Cardiac ventricle fibroblast (primary cell): ENCODE data around the gene ARSB. TPM values are rescaled to one million over a fixed set of nuclear protein-coding genes. Genes with fewer than 3 reads are reported as not detected.

Experiments used
- total RNA-seq: library from RNA; depleted of rRNA; stranded (reverse); fragments of >200 nt; gene quantifications from 2 replicates; pipeline ENCODE4 v1.2.3, GENCODE V29; 2015

ARSB gene
- total RNA-seq = 14.1 and 15.0 TPM in 2 replicates

DNA sequence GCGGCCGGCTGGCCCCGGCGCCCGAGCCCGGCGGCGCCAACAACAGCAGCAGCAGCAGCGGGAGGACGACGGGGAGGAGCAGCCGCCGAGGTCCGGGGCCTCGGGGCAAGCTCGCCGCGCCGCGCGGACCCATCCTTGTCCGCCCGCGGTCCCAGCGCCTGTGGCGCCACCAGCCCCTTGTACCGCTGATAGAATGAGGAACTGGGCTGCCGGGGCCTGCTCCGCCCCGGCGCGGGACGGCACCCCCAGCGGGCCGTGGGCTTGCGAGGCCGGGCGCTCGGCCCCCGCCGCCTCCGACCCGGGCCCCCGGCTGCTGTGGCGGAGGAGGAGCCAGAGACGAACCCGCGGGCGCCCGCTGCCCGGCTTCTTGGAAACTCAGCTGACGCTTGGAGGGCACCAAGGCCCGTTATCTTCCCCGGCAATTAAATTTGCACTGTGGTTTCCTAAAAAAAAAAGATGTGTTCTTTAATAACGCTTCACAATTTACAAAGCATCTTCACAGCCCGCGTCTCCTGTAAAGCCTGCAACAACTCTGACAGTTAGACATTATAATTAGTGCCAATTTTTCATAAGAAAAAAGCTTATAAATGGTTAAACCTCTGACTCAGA, at the start of gene ARSB:
Gene ARSB (minus strand): TSS at position 195 of the 609 bp plus-strand sequence. CDS start 62 bp downstream, at position 133.

Other genes with a start within 250 kb of the ARSB start
- gene DMGDH, start 84.4 kb upstream of the ARSB start, total RNA-seq = 1.1 and 2.2 TPM in 2 replicates
- gene BHMT2, start 84.5 kb upstream of the ARSB start, total RNA-seq = 3.2 and 5.6 TPM in 2 replicates
- 1.1 TPM in 1 of 2 replicates, not detected in the other for gene BHMT, start 126.5 kb upstream of the ARSB start, total RNA-seq